Measurements from ENCODE around the gene PDSS2. TPM values are rescaled to one million over a fixed set of nuclear protein-coding genes. Genes with fewer than 3 reads are reported as not detected.
"Not testable (repeated sequence)": the region's sequence is repeated elsewhere in the genome, so short reads cannot be mapped to it uniquely, and the experiment has no call there.

The PDSS2 gene
- polyA plus RNA-seq, 2 donors = 3.6 to 7.3 TPM

DNA sequence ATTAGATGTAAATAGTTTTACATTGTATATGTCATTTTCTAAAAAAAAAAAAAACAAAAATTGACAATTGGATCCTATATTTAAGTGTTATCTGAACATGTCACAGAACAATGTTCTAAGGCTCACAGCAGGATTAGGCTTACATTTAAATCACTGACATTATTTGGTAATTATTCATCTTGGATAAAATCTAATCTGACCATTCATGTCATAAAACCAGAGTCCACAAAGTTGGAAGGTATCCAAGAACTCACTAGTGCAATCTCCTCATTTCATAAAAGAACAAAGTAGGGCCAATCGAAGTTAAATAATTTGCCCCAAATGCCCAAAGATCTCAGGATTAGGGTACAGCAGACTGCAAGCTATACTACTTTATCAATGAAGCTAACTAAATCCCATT is 73.0 kb downstream of the PDSS2 start:
- H3K36me3 ChIP-seq (ENCODE audit: control insufficient read depth in 2 of 2, insufficient read depth in 2 of 2, low read length in 1 of 2) = no peaks in the 10 kb centered on the region
- no peak overlapping the region for H3K4me3 ChIP-seq (ENCODE audit: low read depth in 1 of 2, low read length in 2 of 2)
- no peaks in the 10 kb centered on the region for H3K27me3 ChIP-seq (ENCODE audit: control insufficient read depth in 1 of 2, insufficient read depth in 2 of 2, low read length in 2 of 2)
- no peaks in the 10 kb centered on the region for H3K4me1 ChIP-seq (ENCODE audit: control insufficient read depth in 2 of 2, insufficient read depth in 2 of 2, low read length in 1 of 2)
- no peak overlapping the region for H3K27ac ChIP-seq (ENCODE audit: low read depth in 2 of 2, low read length in 1 of 2)
- H3K9me3 ChIP-seq (ENCODE audit: control insufficient read depth in 2 of 2, insufficient read depth in 1 of 2, low read depth in 1 of 2, low read length in 1 of 2) = no peaks in the 10 kb centered on the region
- WGBS, 2 donors = 65 to 70% methylated on average over 1 of the region's 1 CpG

DNA sequence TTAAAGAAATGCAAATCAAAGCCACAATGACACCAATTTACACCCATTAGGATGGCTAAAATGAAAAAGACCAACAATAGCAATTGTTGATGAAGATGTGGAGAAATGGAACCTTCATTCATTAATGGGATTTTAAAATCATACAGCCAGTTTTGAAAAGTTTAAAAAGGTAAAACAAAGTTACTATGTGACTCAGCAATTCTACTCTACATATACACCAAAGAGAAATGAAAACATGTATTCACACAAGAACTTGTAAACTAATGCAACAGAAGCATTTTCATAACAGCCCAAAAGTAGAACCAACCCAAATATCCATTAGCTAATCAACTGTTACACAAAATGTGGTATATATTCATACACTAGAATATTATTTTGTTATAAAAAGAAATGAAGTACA is 75.7 kb downstream of the PDSS2 start:
- no peaks in the 10 kb centered on the region for H3K27me3 ChIP-seq (ENCODE audit: control insufficient read depth in 1 of 2, insufficient read depth in 2 of 2, low read length in 2 of 2)

DNA sequence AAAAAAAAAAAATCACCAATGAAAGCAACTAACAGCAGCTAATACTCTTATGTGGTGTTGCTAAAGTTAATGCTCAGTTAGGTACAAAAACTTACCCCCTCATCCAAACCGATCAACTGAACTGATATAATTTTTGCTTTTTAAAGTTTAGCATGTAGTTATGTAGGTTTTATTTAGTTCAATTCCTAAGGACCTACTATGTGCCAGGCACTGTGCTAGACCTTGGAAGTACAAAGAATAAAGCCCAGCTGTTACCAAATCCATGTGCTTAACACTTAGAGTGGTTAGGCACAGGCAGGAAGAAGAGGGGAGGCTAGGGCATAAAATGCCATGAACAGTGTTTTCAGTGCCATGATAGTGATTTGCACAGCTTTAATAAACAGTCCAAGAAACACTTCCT is 85.1 kb downstream of the PDSS2 start:
- no peaks in the 10 kb centered on the region for H3K4me1 ChIP-seq (ENCODE audit: control insufficient read depth in 2 of 2, insufficient read depth in 2 of 2, low read length in 1 of 2)
- no peaks in the 10 kb centered on the region for H3K9me3 ChIP-seq (ENCODE audit: control insufficient read depth in 2 of 2, insufficient read depth in 1 of 2, low read depth in 1 of 2, low read length in 1 of 2)
- H3K36me3 ChIP-seq (ENCODE audit: control insufficient read depth in 2 of 2, insufficient read depth in 2 of 2, low read length in 1 of 2) = no peaks in the 10 kb centered on the region
- WGBS, 2 donors = 95 to 100% methylated on average over 1 of the region's 1 CpG
- H3K27ac ChIP-seq (ENCODE audit: low read depth in 2 of 2, low read length in 1 of 2) = no peak overlapping the region
- H3K27me3 ChIP-seq (ENCODE audit: control insufficient read depth in 1 of 2, insufficient read depth in 2 of 2, low read length in 2 of 2) = no peaks in the 10 kb centered on the region
- H3K4me3 ChIP-seq (ENCODE audit: low read depth in 1 of 2, low read length in 2 of 2) = no peak overlapping the region

More for the DNA sequence above, 75.7 kb downstream of the PDSS2 start:
- H3K4me3 ChIP-seq (ENCODE audit: low read depth in 1 of 2, low read length in 2 of 2) = no peak overlapping the region
- no peaks in the 10 kb centered on the region for H3K36me3 ChIP-seq (ENCODE audit: control insufficient read depth in 2 of 2, insufficient read depth in 2 of 2, low read length in 1 of 2)
- no peaks in the 10 kb centered on the region for H3K9me3 ChIP-seq (ENCODE audit: control insufficient read depth in 2 of 2, insufficient read depth in 1 of 2, low read depth in 1 of 2, low read length in 1 of 2)
- no peak overlapping the region for H3K27ac ChIP-seq (ENCODE audit: low read depth in 2 of 2, low read length in 1 of 2)
- no peaks in the 10 kb centered on the region for H3K4me1 ChIP-seq (ENCODE audit: control insufficient read depth in 2 of 2, insufficient read depth in 2 of 2, low read length in 1 of 2)

DNA sequence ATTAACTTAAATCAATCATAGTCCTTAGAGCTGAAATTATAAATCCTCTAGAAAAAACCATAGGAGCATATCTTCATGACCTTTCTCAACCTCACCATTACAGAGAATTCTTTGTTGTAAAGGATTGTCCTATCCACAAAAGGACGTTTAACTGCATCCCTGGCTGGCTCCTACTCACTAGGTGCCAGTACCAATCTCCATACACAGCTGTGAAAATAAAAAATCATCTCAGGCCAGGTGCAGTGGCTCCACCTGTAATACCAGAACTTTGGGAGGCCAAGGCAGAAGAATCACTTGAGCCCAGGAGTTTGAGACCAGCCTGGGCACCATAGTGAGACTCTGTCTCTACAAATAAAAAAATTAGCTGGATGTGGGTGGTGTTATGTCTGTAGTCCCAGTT is 89.9 kb downstream of the PDSS2 start:
- no peak overlapping the region for H3K27ac ChIP-seq (ENCODE audit: low read depth in 2 of 2, low read length in 1 of 2)
- no peaks in the 10 kb centered on the region for H3K27me3 ChIP-seq (ENCODE audit: control insufficient read depth in 1 of 2, insufficient read depth in 2 of 2, low read length in 2 of 2)
- H3K9me3 ChIP-seq (ENCODE audit: control insufficient read depth in 2 of 2, insufficient read depth in 1 of 2, low read depth in 1 of 2, low read length in 1 of 2) = no peaks in the 10 kb centered on the region
- no peaks in the 10 kb centered on the region for H3K36me3 ChIP-seq (ENCODE audit: control insufficient read depth in 2 of 2, insufficient read depth in 2 of 2, low read length in 1 of 2)
- no peaks in the 10 kb centered on the region for H3K4me1 ChIP-seq (ENCODE audit: control insufficient read depth in 2 of 2, insufficient read depth in 2 of 2, low read length in 1 of 2)
- 38 to 71% methylated on average over 1 of the region's 1 CpG for WGBS, 2 donors
- no peak overlapping the region for H3K4me3 ChIP-seq (ENCODE audit: low read depth in 1 of 2, low read length in 2 of 2)

DNA sequence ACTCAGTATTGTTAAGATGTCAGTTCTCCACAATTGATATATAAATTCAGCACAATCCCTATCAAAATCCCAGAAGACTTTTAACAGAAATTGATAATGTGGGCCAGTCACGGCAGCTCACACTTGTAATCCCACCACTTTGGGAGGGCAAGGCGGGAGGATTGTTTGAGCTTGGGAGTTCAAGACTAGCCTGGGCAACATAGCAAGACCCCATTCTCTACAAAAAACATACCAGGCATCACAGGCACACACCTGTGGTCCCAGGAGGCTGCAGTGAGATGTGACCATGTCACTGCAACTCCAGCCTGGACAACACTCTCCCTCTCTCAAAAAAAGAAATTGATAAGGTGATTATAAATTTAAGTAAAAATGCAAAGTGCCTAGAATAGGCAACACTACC is 90.9 kb downstream of the PDSS2 start:
- Histone ChIP-seq H3K27me3 (ENCODE audit: control insufficient read depth in 1 of 2, insufficient read depth in 2 of 2, low read length in 2 of 2) (no peaks in the 10 kb centered on the region), H3K36me3 (ENCODE audit: control insufficient read depth in 2 of 2, insufficient read depth in 2 of 2, low read length in 1 of 2) (no peaks in the 10 kb centered on the region), H3K4me1 (ENCODE audit: control insufficient read depth in 2 of 2, insufficient read depth in 2 of 2, low read length in 1 of 2) (no peaks in the 10 kb centered on the region), H3K4me3 (ENCODE audit: low read depth in 1 of 2, low read length in 2 of 2) (no peak overlapping the region), H3K27ac (ENCODE audit: low read depth in 2 of 2, low read length in 1 of 2) (no peak overlapping the region), H3K9me3 (ENCODE audit: control insufficient read depth in 2 of 2, insufficient read depth in 1 of 2, low read depth in 1 of 2, low read length in 1 of 2) (no peaks in the 10 kb centered on the region)
- 96 to 100% methylated on average over 2 of the region's 2 CpGs for WGBS, 2 donors

DNA sequence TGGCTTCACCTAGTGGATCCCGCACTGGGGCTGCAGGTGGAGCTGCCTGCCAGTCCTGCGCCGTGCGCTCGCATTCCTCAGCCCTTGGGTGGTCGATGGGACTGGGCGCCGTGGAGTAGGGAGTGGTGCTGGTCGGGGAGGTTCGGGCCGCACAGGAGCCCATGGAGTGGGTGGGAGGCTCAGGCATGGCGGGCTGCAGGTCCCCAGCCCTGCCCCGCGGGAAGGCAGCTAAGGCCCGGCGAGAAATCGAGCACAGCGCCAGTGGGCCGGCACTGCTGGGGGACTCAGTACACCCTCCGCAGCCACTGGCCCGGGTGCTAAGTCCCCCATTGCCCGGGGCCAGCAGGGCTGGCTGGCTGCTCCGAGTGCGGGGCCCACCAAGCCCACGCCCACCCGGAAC is 95.2 kb downstream of the PDSS2 start:
- H3K9me3 ChIP-seq (ENCODE audit: control insufficient read depth in 2 of 2, insufficient read depth in 1 of 2, low read depth in 1 of 2, low read length in 1 of 2); H3K36me3 ChIP-seq (ENCODE audit: control insufficient read depth in 2 of 2, insufficient read depth in 2 of 2, low read length in 1 of 2); H3K4me1 ChIP-seq (ENCODE audit: control insufficient read depth in 2 of 2, insufficient read depth in 2 of 2, low read length in 1 of 2); H3K27me3 ChIP-seq (ENCODE audit: control insufficient read depth in 1 of 2, insufficient read depth in 2 of 2, low read length in 2 of 2); H3K27ac ChIP-seq (ENCODE audit: low read depth in 2 of 2, low read length in 1 of 2); H3K4me3 ChIP-seq (ENCODE audit: low read depth in 1 of 2, low read length in 2 of 2): not testable (repeated sequence)
- 97 to 98% methylated on average over 13 to 25 of the region's 26 CpGs for WGBS, 2 donors

DNA sequence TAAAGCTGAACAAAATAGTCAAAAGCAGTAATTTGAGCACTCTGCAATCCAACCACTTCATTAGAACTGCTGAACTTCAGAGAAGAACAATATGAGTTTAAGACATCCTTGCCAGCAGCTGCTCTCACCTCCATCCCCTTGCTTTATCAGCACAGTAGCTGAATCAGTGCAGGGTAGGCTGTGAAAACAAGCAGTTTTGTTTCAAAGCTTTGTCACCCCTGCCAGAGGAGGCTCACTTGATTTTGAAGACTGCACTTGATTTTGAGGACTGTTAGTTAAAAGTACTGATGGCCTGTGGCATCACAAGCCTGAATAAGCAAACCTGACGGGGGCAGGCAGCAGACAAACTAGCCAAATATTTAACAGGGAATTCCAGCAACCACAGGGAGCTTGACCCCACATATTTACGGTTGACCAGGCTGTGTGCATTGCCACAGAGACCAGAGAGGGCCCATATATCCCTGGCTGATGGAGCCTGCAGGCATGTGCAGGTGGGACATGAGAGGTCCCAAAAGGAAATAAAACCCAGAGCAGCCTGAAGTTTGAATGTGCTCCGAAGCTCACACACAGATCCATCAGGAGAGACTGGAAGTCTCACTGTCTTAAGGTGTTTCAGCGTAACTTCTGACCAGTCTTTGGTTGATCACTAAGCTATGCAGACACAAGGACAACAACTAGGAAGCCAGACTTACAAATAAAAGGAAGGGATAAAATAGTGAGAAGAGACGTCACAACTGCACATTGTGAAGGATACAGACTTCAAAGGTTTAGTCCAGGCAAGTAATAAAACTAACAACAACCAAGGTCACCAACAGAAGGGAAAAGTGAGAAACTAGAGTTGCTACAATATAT is 97.4 kb downstream of the PDSS2 start:
- H3K27me3 ChIP-seq (ENCODE audit: control insufficient read depth in 1 of 2, insufficient read depth in 2 of 2, low read length in 2 of 2) = no peaks in the 10 kb centered on the region
- 89 to 93% methylated on average over 5 of the region's 5 CpGs for WGBS, 2 donors
- no peaks in the 10 kb centered on the region for H3K36me3 ChIP-seq (ENCODE audit: control insufficient read depth in 2 of 2, insufficient read depth in 2 of 2, low read length in 1 of 2)
- H3K27ac ChIP-seq (ENCODE audit: low read depth in 2 of 2, low read length in 1 of 2) = no peak overlapping the region
- H3K9me3 ChIP-seq (ENCODE audit: control insufficient read depth in 2 of 2, insufficient read depth in 1 of 2, low read depth in 1 of 2, low read length in 1 of 2) = no peaks in the 10 kb centered on the region
- no peak overlapping the region for H3K4me3 ChIP-seq (ENCODE audit: low read depth in 1 of 2, low read length in 2 of 2)
- H3K4me1 ChIP-seq (ENCODE audit: control insufficient read depth in 2 of 2, insufficient read depth in 2 of 2, low read length in 1 of 2) = no peaks in the 10 kb centered on the region

DNA sequence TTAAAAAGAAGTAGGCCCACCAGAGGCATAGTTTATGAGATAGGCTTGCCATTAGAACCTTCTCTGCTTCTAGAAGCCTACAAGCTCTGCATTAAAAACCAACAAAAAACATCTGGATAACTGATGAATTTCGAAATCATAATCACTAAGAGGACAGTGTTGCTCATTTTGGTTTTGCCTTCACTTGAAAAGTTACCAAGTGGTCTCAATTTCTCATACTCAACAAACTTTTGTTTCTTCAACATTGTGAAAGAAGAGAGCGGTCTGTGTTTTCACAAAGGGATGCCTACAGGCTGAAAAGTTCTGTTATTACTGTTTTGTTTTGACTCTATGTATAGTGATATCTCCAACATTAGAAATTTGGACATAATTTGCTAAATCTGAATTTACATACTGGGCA is 98.9 kb downstream of the PDSS2 start:
- H3K9me3 ChIP-seq (ENCODE audit: control insufficient read depth in 2 of 2, insufficient read depth in 1 of 2, low read depth in 1 of 2, low read length in 1 of 2) = no peaks in the 10 kb centered on the region
- H3K27me3 ChIP-seq (ENCODE audit: control insufficient read depth in 1 of 2, insufficient read depth in 2 of 2, low read length in 2 of 2) = no peaks in the 10 kb centered on the region
- no peak overlapping the region for H3K4me3 ChIP-seq (ENCODE audit: low read depth in 1 of 2, low read length in 2 of 2)
- no peaks in the 10 kb centered on the region for H3K4me1 ChIP-seq (ENCODE audit: control insufficient read depth in 2 of 2, insufficient read depth in 2 of 2, low read length in 1 of 2)
- H3K27ac ChIP-seq (ENCODE audit: low read depth in 2 of 2, low read length in 1 of 2) = no peak overlapping the region
- no peaks in the 10 kb centered on the region for H3K36me3 ChIP-seq (ENCODE audit: control insufficient read depth in 2 of 2, insufficient read depth in 2 of 2, low read length in 1 of 2)
- WGBS, 2 donors = 90 to 94% methylated on average over 2 of the region's 2 CpGs

DNA sequence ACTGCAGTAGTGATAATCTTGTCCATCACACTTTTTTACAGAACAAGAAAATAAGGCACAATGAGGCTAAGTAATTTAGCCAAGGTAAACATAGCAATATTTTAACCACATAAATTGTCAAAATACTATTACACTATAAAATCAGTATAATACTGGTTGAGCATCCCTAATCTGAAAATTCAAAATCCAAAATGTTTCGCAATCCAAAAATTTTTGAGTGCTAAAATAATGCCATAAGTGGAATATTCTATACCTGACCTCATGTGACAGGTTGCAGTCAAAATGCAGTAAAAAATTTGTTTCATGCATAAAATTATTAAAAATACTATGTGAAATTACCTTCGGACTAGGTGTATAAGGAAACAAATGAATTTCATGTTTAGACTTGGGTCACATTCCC is 101.5 kb downstream of the PDSS2 start:
- no peak overlapping the region for H3K4me3 ChIP-seq (ENCODE audit: low read depth in 1 of 2, low read length in 2 of 2)
- no peaks in the 10 kb centered on the region for H3K36me3 ChIP-seq (ENCODE audit: control insufficient read depth in 2 of 2, insufficient read depth in 2 of 2, low read length in 1 of 2)
- 95 to 96% methylated on average over 2 of the region's 2 CpGs for WGBS, 2 donors
- no peaks in the 10 kb centered on the region for H3K27me3 ChIP-seq (ENCODE audit: control insufficient read depth in 1 of 2, insufficient read depth in 2 of 2, low read length in 2 of 2)
- H3K9me3 ChIP-seq (ENCODE audit: control insufficient read depth in 2 of 2, insufficient read depth in 1 of 2, low read depth in 1 of 2, low read length in 1 of 2) = no peaks in the 10 kb centered on the region
- no peaks in the 10 kb centered on the region for H3K4me1 ChIP-seq (ENCODE audit: control insufficient read depth in 2 of 2, insufficient read depth in 2 of 2, low read length in 1 of 2)
- no peak overlapping the region for H3K27ac ChIP-seq (ENCODE audit: low read depth in 2 of 2, low read length in 1 of 2)

DNA sequence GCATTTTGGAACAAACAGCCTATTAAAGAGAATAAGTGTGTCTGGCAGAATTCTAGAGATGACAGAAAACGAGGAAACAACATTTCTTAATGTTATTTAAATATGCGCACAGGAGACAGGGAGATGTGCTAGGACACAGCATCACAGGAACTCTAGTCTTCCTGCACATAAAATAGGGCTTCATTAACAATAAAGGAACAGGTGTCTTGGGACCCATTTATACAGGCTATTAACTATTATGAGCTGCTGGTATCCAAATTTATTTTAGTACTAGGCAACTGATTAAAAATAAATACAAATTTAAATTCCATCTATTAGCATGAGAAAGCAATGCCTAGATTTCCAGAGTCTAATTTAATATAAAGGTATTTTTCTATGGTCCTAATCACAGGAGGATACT is 102.3 kb downstream of the PDSS2 start:
- Histone ChIP-seq H3K27ac (ENCODE audit: low read depth in 2 of 2, low read length in 1 of 2) (no peak overlapping the region), H3K4me1 (ENCODE audit: control insufficient read depth in 2 of 2, insufficient read depth in 2 of 2, low read length in 1 of 2) (no peaks in the 10 kb centered on the region), H3K9me3 (ENCODE audit: control insufficient read depth in 2 of 2, insufficient read depth in 1 of 2, low read depth in 1 of 2, low read length in 1 of 2) (no peaks in the 10 kb centered on the region), H3K4me3 (ENCODE audit: low read depth in 1 of 2, low read length in 2 of 2) (no peak overlapping the region), H3K27me3 (ENCODE audit: control insufficient read depth in 1 of 2, insufficient read depth in 2 of 2, low read length in 2 of 2) (no peaks in the 10 kb centered on the region), H3K36me3 (ENCODE audit: control insufficient read depth in 2 of 2, insufficient read depth in 2 of 2, low read length in 1 of 2) (no peaks in the 10 kb centered on the region)
- 88 to 92% methylated on average over 2 of the region's 2 CpGs for WGBS, 2 donors
